ENCODE results near the gene SMARCA1. TPM values are rescaled to one million over a fixed set of nuclear protein-coding genes. Genes with fewer than 3 reads are reported as not detected.

The SMARCA1 gene
- total and polyA plus RNA-seq, 2 of the 4 experiments (the other 2 are of a cell fraction), result 31.0 to 32.8 TPM

DNA sequence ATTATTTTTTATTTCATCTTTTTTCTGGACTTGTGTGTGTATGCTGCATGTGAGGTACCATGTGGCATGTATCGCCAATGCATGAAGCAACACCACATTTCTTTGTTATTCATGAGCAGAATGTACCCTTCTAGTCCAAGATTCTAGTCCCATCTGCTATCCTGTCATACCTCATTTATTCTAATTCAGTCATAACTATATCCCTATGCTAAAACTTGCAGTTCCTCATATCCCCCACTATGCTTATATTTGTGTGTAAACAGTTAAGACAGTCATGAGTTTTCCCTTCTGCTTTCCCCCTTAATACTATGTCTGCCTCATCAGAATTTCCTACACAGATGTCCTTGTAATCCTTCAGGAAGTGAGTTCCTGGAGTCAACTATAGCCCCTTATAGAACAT lies 36.5 kb upstream of the SMARCA1 start:
- Histone ChIP-seq H3K4ac (ENCODE audit: low read depth, low read length) (no peak overlapping the region), H3K9me1 (ENCODE audit: insufficient read depth, low read length) (0 out of 2 replicates have a peak, but pooled peaks cover 3% of the 10 kb centered on the region), H2BK5ac (ENCODE audit: low read depth, low read length, poor library complexity, severe bottlenecking) (no peak overlapping the region), H3K56ac (ENCODE audit: extremely low read depth, insufficient read depth, low read length) (no peak overlapping the region), H2AFZ (replicated peaks; ENCODE audit: low read length, poor library complexity) (no peak overlapping the region), H3K9ac (ENCODE audit: low read depth, low read length) (no peak overlapping the region), H2BK120ac (ENCODE audit: low read depth, low read length) (no peak overlapping the region), H3K4me3 (ENCODE audit: insufficient read depth, low read depth, low read length) (no peak overlapping the region), H3K27me3 (ENCODE audit: control insufficient read depth, insufficient read depth, low read length) (no peaks in the 10 kb centered on the region; the same call in 1 of the 2 replicates), H3K4me2 (ENCODE audit: low read depth, low read length) (no peak overlapping the region), H2AK9ac (replicated peaks; ENCODE audit: low read depth, low read length, poor library complexity) (no peak overlapping the region), H3K36me3 (ENCODE audit: control insufficient read depth, insufficient read depth, low read length) (peaks cover 15% of the 10 kb centered on the region), H2AK5ac (ENCODE audit: low read depth, low read length) (no peak overlapping the region), H3K27ac (ENCODE audit: insufficient read depth, low read length) (no peak overlapping the region), H4K5ac (ENCODE audit: low read depth, low read length) (no peak overlapping the region), H3K4me1 (ENCODE audit: control insufficient read depth, insufficient read depth, low read length) (no peaks in the 10 kb centered on the region), H4K8ac (ENCODE audit: low read depth in 2 of 2, low read length in 2 of 2) (no peak overlapping the region), H4K91ac (ENCODE audit: insufficient read depth, low read depth, low read length) (no peak overlapping the region), H2BK20ac (ENCODE audit: low read depth, low read length) (no peak overlapping the region), H2BK15ac (ENCODE audit: low read depth, low read length) (no peak overlapping the region), H4K20me1 (ENCODE audit: insufficient read depth, low read length) (no peaks in the 10 kb centered on the region), H3K18ac (ENCODE audit: low read depth, low read length) (no peak overlapping the region), H3K79me1 (ENCODE audit: low read depth in 1 of 2, low read length in 2 of 2) (no peaks in the 10 kb centered on the region), H3K14ac (replicated peaks; ENCODE audit: low read depth, low read length) (no peak overlapping the region), H3K23ac (ENCODE audit: low read depth, low read length) (no peak overlapping the region), H3K9me3 (ENCODE audit: control insufficient read depth, insufficient read depth, low read length) (no peaks in the 10 kb centered on the region)
- DNase-seq (no peak), ATAC-seq (ENCODE audit: low read depth) (no peak; the same call in 1 of the 2 replicates)
- dilution Hi-C loops (cut with HindIII; ENCODE audit: low sequenced_read_pairs, unreplicated experiment) (no loop called here), in situ Hi-C loops (cut with MboI; ENCODE audit: low sequenced_read_pairs) (no loop called here), intact Hi-C loops (cut with micrococcal nuclease) (no loop called here)
- TF ChIP-seq, protein P1, sequence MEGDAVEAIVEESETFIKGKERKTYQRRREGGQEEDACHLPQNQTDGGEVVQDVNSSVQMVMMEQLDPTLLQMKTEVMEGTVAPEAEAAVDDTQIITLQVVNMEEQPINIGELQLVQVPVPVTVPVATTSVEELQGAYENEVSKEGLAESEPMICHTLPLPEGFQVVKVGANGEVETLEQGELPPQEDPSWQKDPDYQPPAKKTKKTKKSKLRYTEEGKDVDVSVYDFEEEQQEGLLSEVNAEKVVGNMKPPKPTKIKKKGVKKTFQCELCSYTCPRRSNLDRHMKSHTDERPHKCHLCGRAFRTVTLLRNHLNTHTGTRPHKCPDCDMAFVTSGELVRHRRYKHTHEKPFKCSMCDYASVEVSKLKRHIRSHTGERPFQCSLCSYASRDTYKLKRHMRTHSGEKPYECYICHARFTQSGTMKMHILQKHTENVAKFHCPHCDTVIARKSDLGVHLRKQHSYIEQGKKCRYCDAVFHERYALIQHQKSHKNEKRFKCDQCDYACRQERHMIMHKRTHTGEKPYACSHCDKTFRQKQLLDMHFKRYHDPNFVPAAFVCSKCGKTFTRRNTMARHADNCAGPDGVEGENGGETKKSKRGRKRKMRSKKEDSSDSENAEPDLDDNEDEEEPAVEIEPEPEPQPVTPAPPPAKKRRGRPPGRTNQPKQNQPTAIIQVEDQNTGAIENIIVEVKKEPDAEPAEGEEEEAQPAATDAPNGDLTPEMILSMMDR (conservative IDR thresholded peaks at IDR 0.05; ENCODE audit: low read depth, low read length), result no peak
- TF ChIP-seq POLR2A (IDR thresholded peaks at IDR 0.05; ENCODE audit: low read depth, low read length) (no peak), BHLHE40 (IDR thresholded peaks at IDR 0.05; ENCODE audit: low read depth, low read length) (no peak), CEBPB (IDR thresholded peaks at IDR 0.05; ENCODE audit: low read depth, low read length) (no peak), MAFK (IDR thresholded peaks at IDR 0.05; ENCODE audit: low read depth, low read length) (no peak), RCOR1 (IDR thresholded peaks at IDR 0.05; ENCODE audit: insufficient replicate concordance, low read length) (no peak), NFE2L2 (IDR thresholded peaks at IDR 0.05; ENCODE audit: low read depth, low read length) (no peak), MXI1 (IDR thresholded peaks at IDR 0.05; ENCODE audit: borderline replicate concordance, low read depth, low read length) (no peak), RFX5 (IDR thresholded peaks at IDR 0.05; ENCODE audit: low read depth, low read length) (no peak)
- POLR2A ChIA-PET (ENCODE audit: unreplicated experiment), result no interaction called here
- no TSS peak for BruUV-seq (replicated peaks)
- no CpG with 5 or more reads among the region's 1 CpG for WGBS, 2 experiments (ENCODE audit: extremely low coverage in 2 of 2, insufficient read length in 1 of 2)
- CTCF ChIA-PET, result no interaction called here

Measured in IMR-90 (cell line).